AG08396 (cell line): ENCODE measurements around the gene CAPS.
A peak's percentile ranks its signal among the peaks of the same experiment; 100 is the strongest.

Experiments used
- DNase-seq: peaks from one replicate; pipeline ENCODE4 v3.0.0; 2012; ENCODE audit warnings: low spot score, mixed read lengths

Gene CAPS

GRCh38 chr19:5934069-5934401, 20.0 kb downstream of the CAPS start:
- DNase-seq = no peak

DNA sequence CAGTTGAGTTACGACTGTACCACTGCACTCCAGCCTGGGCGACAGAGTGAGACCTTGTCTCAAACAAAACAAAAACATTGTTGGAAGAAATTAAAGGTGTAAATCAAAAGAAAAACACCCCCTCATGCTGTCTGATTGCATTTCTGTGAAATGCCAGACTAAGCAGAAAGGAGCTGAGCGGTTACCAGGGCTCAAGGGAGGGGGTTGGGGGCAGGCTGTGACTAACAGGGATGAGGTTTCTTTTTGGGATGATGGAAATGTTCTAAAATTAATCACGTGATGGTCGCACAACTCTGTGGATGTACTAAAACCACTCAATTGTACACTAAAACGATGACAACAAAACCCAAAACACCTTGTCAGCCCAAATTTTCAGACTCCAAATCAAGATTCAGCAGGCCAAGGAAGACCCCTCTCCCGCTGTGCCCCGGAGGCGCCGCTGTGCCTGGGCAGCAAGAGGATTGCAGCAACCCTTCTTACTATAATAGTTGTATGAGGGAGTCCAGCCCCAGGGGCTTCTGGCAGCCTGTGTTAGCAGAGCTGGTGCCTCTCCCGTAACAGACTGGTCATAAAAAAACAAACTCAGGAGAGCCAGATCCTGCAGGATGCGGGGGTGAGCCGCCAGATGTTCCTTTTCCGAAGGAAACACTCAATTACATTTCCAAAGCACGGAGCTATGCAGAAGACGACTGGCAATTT, 20.9 kb downstream of the CAPS start:
- peak; percentile 79 for DNase-seq

DNA sequence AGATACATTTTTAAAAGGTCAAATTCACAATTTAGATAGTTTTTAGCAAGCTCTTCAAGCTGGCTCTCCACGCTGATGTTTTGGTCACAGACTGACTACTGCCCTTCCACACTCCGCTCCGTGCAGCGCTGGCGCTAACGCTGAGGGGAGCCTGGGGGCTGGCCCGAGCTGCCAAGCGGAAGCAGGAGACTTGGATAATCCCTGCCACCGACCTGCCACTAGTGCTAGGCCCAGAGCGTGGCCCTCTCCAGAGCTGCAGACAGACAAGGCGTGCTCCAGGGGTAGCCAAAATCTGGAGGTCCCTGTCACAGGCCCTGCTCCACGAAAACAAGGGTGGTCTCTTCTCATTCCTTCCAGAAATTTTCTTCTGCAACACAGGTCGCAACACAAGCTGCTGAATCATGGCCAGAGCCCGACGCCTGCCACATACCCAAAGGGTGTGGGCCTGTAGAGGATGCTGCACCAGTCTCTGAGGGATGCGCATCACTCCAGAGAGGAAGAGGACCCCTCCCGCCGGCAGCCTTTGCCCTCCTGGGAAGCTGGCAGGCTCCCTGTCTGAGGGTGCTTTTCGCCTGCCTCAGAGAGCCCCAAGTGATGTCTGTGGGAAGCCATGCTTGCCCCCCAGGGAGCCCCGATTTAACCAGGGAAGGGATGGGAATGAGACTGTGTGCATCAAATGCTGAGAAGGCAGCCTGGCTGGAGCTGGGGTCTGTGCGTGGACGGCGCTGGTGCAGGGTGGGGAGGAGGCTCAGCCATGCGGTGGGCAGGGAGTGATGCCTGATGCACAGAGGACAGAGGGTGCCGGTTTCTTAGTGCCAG, 21.6 kb downstream of the CAPS start:
- DNase-seq = no peak

DNA sequence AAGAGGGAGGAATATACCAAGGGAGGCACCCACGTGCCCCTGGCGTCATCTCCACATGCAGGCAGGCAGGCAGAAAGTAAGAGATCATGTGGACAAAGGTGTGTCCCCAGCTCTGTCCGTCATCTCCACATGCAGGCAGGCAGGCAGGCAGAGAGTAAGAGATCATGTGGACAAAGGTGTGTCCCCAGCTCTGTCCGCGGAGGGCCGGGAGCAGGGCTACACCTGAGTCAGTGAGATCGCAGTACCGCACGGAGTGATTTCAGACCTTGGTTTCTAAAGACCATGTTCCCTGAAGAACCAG, 22.2 kb downstream of the CAPS start:
- no peak for DNase-seq

- no peak for DNase-seq
These were observed 23.5 kb downstream of the CAPS start for GRCh38 chr19:5937550-5937949.

DNA sequence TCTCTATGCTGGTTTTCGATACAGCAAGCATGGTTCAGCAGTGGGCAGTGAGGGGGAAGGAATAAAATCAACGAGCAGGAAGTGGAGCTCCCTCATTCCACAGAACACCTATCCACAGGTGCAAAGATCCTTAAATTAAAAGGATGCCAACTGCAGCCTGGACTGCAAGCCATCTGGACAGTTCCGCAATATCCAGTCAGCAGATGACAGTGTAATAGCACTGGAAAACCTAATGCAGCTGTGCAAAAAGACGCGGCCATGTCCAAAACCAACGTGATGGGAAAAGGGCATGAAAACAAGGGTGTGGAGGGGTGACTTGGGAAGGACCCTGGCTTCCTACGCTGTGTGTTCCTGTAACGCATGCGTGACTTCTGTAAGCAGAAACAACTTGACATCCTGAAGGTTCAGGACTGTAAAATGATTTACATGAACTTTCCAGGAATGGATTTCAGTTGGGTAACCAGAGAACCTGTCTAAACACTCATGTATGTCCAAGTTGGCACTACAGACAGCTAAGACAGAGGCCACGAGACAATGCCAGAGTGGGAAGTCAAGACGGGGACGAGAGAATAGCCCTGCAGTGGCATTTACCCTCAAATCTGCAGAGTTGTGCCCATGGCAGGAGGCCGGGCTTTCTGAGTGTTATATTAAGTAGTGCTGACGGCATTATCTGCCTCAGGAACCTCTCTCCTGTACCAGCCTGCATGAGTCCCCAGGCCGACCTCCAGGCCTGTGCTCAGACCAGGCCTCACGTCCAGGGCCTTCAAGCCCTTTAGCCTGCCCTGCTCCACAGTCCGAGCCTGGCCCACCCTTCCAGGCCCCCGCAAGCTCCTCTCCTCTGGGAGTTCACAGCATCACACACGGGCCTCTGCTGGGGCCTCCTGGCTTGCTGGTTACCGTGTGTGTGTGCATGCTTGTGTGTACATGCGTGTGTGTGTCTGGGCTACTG, 26.5 kb downstream of the CAPS start:
- no peak for DNase-seq

DNA sequence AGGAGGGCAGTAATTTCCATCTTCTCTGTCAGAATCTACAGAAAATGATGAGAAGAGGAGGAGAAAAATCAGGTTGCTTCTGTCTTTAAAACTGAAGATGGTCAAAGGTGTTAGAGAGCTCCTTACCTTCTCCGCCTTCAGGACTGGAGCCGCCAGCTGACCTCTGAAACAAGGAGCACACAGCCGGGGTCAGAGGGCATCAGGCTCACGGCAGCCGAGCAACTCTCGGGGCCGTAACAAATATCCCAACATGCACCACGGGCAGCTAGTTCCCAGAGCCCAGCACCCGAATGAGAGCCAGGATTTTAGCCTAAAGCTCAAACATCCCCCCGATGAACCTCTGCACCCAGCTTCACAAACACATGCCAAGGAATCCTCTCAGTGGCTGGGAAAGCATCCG, 27.6 kb downstream of the CAPS start:
- DNase-seq = no peak

DNA sequence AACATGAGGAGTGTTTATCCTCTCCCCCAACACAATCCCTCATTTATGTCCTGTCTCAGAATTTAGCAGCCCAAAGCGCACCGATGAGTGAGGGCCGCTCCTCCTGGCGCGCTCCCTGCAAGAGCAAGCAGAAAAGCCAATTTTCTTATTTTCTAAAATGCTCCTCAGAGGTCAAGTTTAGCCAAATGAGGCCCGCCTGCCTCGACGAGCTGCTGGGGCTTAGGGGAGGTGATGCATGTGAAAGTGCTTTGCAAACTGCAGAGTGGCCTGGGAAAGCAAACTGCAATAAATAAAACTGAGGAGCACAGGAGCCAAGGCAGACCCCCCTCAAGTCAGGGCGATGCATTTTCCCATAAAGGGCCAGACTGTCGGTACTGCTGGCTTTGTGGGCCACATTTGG, 29.0 kb downstream of the CAPS start:
- no peak for DNase-seq

DNA sequence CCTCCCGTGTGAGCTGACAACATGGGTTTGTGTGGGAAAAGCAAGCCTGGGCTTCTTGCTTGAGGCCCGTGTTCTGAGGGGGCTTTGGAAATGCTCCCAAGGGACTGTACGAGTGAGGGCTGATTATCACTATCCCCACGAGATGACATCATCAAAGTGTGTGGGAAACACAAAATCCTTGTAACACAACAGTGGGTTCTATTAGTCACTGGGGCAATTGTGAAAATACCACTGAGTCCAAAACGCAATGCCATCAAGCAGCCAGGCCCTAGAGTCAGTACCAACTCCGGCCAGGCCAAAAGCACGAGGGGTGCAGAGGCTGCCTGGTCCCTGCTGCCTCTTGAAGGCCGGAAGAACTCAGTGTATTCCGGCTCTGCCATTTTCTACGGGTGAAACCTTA, 29.6 kb downstream of the CAPS start:
- peak; percentile 50 for DNase-seq

DNA sequence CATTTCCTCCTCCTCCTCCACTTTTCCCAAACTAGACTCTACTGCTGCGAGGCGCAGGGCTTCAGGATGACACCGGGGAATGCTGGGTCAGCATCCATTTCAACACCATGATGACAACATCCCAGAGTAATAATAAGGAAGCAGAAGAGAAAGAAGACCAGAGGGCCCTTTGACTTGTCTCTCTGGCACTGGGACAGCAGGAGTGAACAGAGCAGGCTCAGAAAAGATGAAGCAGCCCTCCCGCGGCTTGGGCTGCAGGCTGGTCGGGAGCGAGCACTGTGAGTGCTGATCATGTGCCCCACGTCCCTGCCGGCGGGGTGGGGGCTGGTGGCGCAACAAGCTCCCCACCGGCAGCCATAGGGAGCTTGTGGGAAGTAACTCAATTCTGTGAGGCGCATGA, 33.4 kb downstream of the CAPS start:
- DNase-seq = no peak

DNA sequence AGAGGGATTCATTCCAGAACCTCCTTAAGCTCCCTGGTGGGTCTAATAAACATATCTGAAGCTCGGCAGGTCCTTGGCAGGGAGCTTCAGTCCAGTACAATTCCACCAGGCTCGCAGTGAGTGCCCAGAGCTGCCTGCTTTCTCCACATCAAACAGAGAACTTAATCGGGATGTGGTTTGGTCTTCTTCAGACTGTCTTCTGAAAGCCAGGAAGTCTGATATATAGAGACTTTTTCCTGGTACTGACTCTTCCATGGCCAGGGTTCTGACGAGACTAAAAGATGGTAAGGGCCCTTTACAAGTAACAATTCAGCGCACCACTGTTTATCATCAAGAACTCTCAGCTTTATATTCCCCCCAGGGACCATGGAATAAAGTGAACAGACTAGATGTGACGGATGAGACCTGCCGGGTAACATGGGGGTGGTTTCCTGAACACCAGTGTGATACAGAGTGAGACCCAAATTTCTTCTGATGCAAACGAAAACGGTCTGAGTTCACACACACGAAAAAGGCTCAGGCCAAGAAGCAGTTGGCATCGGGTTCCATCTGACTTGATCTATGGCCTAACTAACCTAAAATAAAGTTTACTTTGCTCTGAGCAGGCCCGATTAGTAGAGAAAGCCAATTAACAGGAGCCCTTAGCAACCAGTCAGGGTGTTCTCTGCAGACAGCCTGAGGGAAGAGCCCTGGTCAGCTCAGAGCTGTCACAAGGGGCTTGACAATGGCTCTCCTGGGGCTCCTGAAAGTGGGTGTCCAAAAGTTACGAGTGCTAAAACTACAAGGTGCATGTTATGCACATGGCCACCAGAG, 34.9 kb downstream of the CAPS start:
- no peak for DNase-seq

DNA sequence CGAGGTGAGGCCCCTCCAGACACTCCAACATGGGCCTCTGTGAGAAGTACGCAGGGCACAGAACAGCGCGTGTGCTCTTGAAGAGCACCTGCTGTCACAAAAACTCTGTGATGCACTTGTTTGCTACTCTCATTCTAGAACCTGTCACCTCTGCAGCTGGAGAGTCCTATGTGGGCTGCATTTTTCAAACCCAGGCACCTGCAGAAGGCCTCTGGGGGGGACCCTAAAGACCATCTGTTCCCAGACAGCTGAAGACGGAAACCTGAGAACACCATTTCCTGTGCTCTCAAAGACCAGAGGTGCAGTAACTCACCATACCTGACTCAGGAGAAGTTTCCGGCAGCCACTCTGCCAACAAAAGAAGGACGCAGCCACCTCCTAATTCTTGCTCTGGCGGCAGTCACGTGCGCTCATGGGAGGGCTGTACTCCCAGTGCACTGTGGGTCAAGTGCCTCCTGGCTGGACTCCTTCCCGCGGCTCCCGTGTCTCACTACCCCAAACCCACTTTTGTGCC, 35.8 kb downstream of the CAPS start:
- no peak for DNase-seq

DNA sequence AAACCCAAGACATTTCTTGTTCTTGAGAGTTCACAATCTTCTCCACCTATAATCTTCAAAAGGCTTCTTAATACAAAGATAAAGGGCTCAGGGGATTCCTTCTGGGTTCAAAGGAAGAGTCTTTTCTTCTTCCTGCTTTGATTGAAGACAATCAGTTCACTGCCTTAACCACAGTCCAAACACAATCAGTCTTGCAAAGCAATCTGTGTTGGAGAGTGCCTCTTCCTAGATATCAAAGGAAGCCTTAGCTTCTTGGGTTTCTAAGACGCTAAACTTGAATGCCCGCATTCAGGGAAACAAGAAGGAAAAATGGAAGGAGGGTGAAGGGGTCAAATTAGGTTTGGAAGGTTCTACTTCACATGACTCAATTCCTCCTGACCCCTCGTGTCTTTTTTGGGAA, 36.7 kb downstream of the CAPS start:
- DNase-seq = no peak

- no peak for DNase-seq
These were observed 37.3 kb downstream of the CAPS start for GRCh38 chr19:5951338-5951861.

DNA sequence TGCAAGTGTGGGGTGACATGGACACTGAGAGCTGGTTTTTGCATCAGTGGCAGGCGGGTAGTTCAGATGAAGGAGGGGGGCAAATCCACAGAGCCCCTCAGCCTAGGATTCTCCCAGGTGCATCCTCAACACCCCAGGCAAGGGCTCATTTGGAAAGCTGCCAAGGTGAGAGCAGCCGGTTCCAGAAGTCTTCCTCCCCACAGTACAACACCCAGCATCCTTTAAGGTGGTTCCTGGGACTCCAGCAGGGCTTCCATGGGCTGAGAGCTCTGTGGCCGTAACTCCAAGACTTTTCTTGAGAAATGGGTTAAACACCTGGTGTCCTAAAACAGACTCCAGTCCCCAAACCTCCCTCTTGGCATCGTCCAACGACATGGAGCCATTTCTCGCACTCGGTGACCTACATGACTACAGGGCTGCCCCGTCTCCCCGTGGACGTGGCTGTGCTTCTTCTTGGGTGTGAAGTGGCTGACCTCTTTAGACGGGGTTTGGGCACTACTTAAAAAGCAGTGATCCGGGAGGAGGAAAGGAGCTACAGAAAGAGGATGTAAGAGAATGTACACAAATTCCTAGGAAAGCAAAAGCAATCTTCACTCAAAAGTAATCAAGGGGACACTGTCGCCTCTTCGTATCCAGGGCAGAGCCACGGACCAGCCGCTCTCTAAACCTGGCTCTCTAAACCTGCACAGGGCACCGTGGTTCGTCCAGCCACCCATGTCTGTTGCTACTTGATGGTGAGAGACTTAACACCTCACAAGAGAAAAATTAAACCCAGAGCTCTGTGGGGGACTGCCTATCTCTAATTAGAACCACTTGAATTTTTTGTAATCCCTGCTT, 38.4 kb downstream of the CAPS start:
- no peak for DNase-seq

DNA sequence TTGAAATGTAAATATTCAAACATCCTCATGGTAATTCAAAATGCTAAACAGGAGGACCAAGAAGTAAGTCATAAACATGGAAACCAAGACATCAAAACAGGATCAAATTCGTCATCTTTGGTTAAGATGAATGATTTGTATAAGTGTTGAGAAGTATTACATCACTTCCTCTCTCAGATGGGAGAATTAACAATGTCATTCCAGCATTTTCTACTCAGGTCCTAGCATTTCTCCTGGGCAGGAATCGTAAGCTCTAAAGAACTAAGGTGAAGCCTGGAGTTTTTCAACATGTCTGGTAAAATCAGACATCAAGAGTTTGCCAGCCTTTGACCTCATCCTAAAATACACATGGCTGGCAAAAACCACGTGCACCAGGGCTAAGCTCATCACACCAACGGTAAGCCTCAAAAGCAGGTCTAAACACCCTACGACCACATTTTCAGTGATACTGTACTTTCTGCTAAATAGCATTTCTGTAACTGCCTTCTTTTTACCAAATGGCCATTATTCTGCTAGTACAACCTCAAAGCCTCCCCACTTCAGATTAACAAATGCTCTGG, 39.1 kb downstream of the CAPS start:
- DNase-seq = no peak

GRCh38 chr19:5953680-5954213, 39.7 kb downstream of the CAPS start:
- no peak for DNase-seq

DNA sequence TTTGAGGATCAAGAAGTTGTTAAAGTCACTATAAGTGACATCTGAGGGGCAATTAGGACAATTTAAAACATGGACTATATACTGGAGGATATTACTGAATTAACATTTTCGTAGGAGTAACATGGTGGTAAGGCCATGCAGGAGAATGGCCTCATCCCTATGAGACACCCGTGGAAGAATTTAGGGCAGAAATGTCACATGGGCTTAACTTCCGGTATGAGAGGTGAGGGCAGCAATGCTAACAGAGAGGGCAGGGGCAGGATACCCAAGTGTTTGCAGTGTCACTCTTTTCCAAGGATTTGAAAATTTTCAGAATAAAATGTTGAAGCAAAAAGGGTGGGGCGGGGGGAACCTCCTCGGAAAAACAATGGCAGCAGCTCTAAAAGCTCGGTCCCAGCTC, 40.2 kb downstream of the CAPS start:
- peak; percentile 62 for DNase-seq

DNA sequence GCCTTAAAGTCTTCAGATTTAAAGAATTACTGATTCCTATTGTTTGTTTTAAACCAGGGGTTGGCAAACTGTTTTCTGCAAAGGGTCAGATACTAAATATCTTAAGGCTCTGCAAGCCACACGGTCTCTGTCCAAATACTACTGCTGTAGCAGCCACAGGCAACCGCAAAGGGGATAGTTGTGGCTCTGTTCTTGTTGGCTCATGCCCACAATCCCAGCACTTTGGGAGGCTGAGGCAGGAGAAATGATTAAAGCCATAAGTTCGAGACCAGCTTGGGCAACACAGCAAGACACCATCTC, 41.5 kb downstream of the CAPS start:
- DNase-seq = peak; percentile 49

GRCh38 chr19:5956323-5956722, 42.3 kb downstream of the CAPS start:
- DNase-seq = no peak
